Raji (cell line): ENCODE measurements around the gene XRCC5.

Experiments
- POLR2A ChIP-seq: IDR thresholded peaks from 2 replicates; pipeline ENCODE4 v1.6.1; 2011; ENCODE audit warnings: low read depth, low read length, control low read depth; ENCODE audit not compliant: insufficient read depth

XRCC5 gene

DNA sequence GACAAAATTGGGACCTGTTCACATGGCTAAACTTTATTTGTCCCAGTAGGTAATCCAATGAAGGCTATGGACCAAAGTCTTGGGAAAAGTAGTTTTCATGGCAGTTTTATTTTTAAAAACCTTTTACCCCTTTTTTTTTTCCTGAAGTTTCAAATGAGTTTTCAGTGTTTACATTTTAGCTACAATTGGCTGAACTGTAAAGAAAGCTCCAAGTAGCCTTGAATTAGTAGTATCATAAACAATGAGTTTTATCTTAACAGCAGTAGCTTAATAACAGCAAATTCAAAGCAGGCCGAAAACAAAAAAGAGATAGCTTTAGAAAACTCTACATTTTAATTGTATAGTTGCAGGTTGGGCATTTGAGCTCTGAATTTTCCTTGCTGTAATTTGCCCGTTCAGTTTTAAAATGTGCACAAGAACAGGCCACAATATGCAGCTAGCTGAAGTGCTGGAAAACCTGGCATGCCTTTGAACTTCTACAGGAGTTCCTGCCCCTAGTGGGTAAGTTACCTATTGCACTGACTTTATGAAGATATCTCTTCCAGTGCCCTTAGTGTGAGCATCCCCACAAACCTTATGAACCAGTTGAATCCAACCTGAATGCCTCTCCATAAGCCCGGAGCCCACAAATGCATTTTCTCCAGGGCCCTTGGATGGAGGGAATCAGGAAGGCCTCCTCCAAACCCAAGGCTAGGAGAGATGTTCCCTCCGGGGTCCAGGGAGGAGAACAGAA lies 106.7 kb downstream of the XRCC5 start:
- no peak for TF ChIP-seq POLR2A

DNA sequence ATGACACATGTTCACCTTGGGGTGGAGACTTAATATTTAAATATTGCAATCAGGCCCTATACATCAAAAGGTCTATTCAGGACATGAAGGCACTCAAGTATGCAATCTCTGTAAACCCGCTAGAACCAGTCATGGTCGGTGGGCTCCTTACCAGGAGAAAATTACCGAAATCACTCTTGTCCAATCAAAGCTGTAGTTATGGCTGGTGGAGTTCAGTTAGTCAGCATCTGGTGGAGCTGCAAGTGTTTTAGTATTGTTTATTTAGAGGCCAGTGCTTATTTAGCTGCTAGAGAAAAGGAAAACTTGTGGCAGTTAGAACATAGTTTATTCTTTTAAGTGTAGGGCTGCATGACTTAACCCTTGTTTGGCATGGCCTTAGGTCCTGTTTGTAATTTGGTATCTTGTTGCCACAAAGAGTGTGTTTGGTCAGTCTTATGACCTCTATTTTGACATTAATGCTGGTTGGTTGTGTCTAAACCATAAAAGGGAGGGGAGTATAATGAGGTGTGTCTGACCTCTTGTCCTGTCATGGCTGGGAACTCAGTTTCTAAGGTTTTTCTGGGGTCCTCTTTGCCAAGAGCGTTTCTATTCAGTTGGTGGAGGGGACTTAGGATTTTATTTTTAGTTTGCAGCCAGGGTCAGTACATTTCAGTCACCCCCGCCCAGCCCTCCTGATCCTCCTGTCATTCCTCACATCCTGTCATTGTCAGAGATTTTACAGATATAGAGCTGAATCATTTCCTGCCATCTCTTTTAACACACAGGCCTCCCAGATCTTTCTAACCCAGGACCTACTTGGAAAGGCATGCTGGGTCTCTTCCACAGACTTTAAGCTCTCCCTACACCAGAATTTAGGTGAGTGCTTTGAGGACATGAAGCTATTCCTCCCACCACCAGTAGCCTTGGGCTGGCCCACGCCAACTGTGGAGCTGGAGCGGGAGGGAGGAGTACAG lies 108.1 kb downstream of the XRCC5 start:
- no peak for TF ChIP-seq POLR2A

DNA sequence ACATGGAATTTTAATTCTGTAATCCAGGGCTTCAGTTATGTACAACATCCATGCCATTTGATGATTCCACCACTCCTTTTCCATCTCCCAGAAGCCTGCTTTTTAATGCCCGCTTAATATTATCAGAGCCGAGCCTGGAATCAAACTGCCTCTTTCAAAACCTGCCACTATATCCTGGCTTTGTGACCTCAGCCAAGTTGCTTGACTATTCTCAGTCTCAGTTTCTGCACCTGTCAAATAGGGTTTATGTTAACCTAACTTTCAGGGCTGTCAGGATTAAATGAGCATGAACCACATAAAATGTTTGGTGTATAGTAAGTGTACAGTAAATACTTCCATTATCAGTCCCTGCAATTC lies 108.7 kb downstream of the XRCC5 start:
- no peak for TF ChIP-seq POLR2A

DNA sequence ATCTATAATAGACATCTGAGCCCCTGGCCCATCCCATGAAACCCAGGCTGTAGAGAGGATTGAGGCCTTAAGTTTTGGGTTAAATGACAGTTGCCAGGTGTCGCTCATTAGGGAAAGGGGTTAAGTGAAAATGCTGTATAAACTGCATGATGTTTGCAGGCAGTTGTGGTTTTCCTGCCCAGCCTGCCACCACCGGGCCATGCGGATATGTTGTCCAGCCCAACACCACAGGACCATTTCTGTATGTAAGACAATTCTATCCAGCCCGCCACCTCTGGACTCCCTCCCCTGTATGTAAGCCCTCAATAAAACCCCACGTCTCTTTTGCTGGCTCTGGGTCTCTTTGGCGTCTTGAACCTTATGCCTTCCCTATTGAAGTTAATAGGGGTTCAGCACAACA lies 110.7 kb downstream of the XRCC5 start:
- no peak for TF ChIP-seq POLR2A

DNA sequence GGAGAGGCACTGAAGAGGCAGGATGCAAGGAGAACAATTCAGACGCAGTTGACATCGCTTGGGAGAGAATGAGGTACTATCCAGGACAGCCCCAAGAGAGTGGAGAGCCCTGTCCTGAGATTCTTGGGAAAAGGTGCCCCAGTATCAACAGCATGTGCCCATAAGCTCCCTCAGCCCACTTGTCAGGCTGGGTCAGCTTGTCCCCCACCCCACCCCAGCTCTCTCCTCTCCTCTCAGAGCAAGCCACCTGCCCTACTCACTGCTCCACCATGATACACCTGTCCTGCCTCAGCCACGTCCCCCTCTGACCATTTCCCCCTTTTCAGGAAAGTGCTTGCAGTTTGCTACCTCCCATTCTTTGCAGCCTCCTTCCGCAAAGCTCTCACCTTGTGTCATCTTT lies 111.8 kb downstream of the XRCC5 start:
- TF ChIP-seq POLR2A: no peak

DNA sequence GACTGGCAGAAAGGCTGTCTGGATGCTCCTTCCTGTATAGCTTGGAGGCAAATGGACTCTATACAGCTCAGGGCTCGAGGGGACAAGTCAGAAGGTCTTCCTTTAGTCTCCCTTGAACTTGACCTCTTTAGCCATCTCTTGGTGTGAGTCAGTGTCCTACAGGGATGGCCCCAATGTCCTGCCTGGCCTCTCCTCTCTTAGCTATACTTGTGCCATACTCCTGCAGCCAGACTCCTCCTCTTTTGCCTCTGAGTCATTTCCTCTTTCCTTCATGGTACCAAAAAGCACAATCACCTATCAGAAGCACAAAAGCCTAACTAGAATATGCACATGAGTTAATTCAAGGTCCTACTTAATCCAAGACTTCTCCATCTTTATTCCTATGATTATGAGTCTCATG lies 112.7 kb downstream of the XRCC5 start:
- no peak for TF ChIP-seq POLR2A

DNA sequence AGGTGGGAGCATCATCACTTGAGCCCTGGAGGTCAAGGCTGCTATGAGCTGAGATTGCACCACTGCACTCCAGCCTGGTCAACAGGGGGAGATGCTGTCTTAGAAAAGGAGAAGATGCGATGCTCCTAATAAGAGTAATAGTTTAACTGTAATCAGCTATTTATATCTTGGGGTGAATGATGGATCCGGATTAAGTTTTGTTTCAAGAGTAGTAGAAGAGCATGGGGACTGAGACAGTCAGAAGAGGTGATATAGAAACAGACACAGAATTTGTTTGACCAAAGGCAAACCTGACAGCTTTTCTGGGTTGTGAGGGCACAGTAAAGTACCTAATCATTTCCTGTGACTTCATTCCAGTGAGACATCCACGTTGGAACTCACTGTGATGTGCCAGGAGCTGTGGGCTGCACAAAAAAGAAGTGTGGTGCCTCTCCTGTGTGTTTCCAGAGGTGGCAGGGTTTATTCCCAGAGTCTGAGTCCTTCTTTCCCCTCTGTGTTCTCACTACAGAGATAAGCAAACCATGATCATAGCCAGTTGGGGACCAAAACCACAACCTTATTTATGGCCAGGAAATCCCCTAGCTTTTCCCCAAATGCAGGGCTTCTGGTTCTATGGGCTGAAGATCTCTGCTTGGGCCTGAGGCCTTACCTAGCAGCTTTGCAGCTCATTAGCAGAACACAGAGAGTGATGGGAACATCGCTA lies 113.7 kb downstream of the XRCC5 start:
- no peak for TF ChIP-seq POLR2A

DNA sequence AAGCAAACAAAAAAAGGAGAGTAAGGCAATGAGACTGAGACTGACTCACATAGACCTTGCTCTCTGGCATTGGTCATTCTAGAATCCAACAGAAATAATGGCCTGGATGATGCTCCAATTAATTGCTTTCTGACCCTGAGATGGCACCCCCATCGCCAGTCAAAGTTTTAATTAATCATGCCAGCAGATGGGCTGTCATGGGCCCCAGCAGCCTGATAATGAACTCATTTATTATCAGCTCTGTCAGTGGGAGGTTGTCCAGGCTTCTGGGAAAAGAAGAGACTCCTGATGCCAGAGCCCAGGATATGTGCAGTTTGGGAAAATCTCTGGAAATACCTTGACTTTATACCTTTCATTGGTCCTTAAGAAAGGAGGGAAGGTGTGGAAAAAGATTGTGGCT lies 115.2 kb downstream of the XRCC5 start:
- TF ChIP-seq POLR2A: no peak

DNA sequence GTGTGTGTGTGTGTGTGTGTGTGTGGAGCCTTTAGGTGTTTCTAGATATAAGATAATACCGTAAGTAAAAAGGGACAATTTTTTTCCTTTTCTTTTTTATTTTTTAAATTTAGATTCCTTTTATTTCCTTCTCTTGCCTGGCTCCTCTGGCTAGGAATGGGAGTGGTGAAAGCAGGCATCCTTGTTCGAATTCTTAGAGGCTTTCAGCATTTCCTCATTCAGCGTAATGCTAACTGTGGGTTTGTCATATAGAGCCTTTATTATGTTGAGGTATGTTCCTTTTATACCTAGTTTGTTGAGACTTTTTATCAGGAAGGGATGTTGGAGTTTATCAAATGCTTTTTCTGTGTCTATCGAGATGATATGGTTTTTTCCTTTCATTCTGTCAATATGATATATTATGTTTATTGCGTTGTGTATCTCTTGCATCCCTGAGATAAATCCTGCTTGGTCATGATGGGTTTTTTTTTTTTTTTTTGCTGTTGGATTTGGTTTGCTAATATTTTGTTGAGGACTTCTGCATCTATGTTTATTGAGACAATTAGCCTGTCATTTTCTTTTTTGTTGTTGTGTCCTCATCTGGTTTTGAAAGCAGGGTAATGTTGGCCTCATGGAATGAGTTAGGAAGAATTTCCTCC lies 120.2 kb downstream of the XRCC5 start:
- TF ChIP-seq POLR2A: no peak

DNA sequence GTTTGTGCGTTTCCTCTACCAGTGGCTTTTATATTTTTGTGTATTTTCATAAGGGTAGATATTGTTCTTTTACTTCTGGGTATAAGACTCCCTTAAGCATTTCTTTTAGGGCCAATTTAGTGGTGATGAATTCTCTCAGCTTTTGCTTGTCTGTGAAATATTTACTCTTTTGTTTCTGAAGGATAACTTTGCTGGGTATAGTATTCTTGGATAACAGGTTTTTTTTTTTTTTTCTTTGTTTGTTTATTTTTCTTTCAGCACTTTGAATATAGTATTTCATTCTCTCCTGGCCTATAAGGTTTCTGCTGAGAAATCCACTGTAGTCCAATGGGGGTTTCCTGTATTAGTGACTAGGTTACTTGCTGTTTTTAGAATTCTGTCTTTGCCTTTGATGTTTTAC lies 122.7 kb downstream of the XRCC5 start:
- no peak for TF ChIP-seq POLR2A

DNA sequence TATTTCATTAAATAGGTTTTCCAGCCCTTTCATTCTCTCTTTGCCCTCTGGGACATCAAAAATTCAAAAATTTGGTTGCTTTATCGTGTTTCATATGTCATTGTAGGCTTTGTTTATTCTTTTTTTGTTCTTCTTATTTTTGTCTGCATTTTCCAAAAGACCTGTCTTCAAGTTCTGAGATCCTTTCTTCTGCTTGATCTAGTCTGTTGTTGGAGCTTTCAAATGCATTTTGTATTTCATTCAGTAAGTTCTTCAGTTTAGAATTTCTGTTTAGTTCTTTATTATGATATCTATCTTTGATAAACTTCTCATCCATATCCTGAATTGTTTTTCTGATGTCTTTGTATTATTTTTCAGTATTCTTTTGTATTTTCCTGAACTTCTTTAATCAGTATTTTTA lies 123.6 kb downstream of the XRCC5 start:
- TF ChIP-seq POLR2A: no peak

DNA sequence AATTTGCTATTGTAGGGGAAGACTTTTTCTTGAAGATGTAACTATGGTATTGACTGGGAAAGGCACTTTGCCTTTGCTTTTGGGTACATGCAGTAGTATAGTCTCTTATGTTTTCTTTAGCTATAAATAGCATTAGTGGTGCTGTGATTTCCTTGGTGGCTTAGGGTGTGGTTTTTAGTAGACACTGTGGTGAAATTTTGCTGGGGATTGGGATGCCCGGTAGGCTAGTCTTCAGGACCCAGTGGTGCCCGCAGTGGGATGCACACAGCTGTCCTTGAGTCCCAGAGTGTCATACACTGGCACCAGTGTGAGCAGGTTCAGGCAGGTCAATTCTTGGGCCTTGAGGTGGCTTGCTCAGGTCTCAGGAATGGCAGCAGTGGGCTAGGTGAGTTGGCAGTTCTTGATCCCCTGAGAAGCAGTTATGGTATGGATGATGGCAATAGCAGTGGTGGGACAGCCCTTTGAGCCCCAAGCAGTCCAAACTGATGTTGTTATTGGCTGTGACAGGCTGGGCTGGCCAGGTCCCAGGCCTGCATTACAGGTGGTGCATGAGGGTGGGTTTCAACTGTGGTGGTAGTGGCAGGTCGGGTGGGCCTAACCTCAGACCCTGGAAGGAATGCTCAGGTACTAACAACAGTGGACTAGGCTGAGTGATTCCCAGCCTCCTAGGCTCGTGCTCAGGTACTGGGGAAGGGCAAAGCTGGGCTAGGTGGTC lies 124.3 kb downstream of the XRCC5 start:
- TF ChIP-seq POLR2A: no peak

DNA sequence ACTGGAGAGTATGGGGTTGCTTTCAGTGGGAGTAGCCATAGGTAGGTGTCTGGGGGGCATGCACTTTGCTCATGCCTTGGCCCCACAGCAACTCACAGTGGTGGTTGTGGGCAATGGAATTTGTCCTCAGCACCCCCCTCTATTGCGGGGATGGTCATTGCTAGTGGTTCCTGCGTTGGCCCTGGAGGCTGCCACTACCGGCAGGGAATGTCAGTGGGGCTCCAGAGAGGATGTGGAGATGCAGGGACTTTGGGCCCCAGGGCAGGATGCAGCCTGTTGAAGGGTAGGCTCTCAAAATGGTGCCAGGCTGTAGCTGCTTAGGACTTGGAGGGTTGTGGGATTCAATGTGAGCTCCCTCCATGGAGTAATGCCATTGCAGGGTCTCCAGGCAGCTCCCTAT lies 125.0 kb downstream of the XRCC5 start:
- TF ChIP-seq POLR2A: no peak

DNA sequence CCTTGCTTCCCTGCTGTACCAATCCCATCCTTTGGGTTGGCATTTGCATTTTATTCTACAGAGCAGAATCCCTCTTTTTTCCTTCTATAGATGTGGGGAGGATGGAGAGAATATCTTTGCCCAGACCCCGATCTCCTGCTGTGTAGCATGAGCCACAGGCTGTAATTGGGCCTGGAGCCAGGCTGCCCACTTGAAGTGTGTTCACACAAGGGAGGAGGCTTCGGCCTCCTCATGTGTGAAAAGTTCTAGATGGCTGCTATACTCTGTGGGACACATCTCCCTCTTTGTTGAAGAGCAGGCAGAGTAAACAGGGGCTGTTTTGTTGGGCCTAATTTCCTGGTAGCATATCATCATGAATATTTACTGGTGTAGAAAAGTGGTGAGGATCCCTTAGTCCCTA lies 126.3 kb downstream of the XRCC5 start:
- TF ChIP-seq POLR2A: no peak

DNA sequence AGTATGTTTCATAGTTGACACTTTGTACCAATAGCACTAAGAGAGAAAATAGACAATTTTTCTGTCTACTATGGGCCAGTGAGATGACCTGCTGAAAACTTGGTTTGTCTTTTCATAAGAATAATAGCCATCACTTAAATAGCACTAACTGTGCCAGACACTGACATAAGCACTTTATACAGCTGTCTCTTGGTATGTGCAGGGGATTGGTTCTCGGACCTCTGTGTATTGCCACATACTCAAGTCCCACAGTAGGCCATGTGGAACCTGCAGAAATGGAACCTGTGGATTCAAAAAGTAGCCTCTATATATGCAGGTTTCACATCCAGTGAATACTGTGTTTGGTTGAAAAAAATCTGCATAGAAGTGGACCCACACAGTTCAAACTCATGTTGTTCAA lies 126.7 kb downstream of the XRCC5 start:
- no peak for TF ChIP-seq POLR2A
